Measurements from ENCODE around the gene FNBP1L. TPM values are rescaled to one million over a fixed set of nuclear protein-coding genes. Genes with fewer than 3 reads are reported as not detected.

Gene FNBP1L
- total RNA-seq, 2 donors from 2014 or later, result 48.3 to 54.4 TPM

DNA sequence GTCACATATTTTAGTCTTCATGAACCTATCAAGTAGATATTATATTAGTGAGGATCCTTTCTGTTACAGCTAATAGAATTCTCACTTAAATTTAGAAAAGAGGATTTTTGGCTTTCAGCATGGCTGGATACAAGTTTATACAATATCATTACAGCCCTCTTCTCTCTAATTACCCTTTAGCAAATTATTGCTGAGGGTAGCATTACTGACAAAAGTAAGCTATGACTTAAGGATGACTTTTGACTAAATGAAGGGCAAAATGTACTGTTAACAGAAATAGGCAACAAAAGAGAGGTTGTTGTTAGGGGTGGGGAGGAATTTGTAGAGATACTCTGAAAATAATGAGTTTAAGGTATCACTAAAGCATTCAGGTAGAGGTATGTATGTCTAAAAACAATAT lies 85.8 kb downstream of the FNBP1L start:
- DNase-seq, result no peak
- H3K4me1 ChIP-seq, result no peaks in the 10 kb centered on the region
- no peaks in the 10 kb centered on the region for H3K9me3 ChIP-seq
- no peak overlapping the region for H3K27ac ChIP-seq
- TF ChIP-seq, protein P1, sequence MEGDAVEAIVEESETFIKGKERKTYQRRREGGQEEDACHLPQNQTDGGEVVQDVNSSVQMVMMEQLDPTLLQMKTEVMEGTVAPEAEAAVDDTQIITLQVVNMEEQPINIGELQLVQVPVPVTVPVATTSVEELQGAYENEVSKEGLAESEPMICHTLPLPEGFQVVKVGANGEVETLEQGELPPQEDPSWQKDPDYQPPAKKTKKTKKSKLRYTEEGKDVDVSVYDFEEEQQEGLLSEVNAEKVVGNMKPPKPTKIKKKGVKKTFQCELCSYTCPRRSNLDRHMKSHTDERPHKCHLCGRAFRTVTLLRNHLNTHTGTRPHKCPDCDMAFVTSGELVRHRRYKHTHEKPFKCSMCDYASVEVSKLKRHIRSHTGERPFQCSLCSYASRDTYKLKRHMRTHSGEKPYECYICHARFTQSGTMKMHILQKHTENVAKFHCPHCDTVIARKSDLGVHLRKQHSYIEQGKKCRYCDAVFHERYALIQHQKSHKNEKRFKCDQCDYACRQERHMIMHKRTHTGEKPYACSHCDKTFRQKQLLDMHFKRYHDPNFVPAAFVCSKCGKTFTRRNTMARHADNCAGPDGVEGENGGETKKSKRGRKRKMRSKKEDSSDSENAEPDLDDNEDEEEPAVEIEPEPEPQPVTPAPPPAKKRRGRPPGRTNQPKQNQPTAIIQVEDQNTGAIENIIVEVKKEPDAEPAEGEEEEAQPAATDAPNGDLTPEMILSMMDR (IDR thresholded peaks at IDR 0.05), result no peak
- H3K4me3 ChIP-seq, result no peak overlapping the region
- H3K9ac ChIP-seq (ENCODE audit: low read depth in 2 of 2, low read length in 2 of 2), result no peak overlapping the region
- H3K27me3 ChIP-seq, result no peaks in the 10 kb centered on the region
- intact Hi-C loops (cut with DNase I), result no loop called here
- no peaks in the 10 kb centered on the region for H3K36me3 ChIP-seq

DNA sequence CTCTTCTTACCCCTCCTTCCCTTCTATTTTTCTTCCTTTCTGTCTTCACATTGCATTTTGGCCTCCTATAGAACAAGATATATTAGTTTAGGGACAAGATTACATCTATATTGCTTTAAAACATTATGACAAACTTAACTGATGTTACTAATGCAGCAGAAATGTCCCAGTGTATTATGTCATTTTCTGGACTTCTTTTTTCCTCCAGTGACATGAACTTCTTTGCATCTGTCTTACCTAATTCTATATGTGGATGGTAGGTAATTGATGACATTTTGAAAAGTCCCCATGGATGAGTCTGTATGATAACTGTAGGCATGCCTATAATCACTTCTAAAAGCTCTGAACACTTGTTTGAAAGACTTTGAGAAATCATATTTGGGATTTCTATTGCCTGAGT lies 89.5 kb downstream of the FNBP1L start:
- H3K9ac ChIP-seq (ENCODE audit: low read depth in 2 of 2, low read length in 2 of 2), result no peak overlapping the region
- intact Hi-C loops (cut with DNase I), result no loop called here
- H3K27me3 ChIP-seq, result no peaks in the 10 kb centered on the region
- no peaks in the 10 kb centered on the region for H3K4me1 ChIP-seq
- TF ChIP-seq, protein P1 (IDR thresholded peaks at IDR 0.05), result no peak
- DNase-seq, result no peak
- no peak overlapping the region for H3K27ac ChIP-seq
- H3K36me3 ChIP-seq, result no peaks in the 10 kb centered on the region
- no peak overlapping the region for H3K4me3 ChIP-seq
- no peaks in the 10 kb centered on the region for H3K9me3 ChIP-seq

DNA sequence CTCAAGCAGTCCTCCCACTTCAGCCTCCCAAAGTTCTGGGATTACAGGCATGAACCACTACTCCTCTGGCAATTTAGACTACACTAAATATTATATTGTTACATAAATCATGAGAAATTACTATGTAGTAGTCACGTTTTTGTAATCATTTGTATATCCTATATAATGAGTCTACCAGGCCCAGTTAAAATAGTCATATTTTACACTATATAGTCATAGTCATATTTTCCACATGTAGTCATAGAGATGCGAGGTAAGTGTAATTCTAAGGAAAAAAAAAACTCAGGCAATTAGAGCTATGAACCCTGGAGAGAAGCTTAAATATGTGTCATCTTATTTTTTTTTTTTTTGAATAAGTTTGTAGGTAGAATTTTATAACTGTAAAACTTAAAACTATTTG lies 90.0 kb downstream of the FNBP1L start:
- Histone ChIP-seq H3K36me3 (no peaks in the 10 kb centered on the region), H3K9ac (ENCODE audit: low read depth in 2 of 2, low read length in 2 of 2) (no peak overlapping the region), H3K9me3 (no peaks in the 10 kb centered on the region), H3K27ac (no peak overlapping the region), H3K27me3 (no peaks in the 10 kb centered on the region), H3K4me1 (no peaks in the 10 kb centered on the region), H3K4me3 (no peak overlapping the region)
- intact Hi-C loops (cut with DNase I), result no loop called here
- TF ChIP-seq, protein P1 (IDR thresholded peaks at IDR 0.05), result no peak
- DNase-seq, result no peak

DNA sequence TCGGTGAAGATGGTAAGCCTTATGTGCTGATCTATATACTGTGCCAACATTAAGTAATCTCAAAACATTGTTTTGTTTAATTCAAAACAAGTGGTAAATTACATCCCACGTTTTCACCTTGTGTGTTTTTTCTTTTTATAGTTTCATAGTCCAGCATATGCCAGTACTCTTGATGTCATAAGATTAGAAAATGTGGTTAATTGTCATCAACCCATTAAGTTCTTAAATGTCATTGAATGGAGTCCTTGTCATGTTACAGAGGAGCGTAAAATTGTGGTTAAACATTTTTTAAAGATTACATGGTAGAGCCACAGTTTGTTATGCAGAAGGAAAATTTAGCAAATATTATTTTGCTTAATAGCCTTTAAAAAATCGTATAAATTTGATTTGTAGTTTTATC lies 93.1 kb downstream of the FNBP1L start:
- Histone ChIP-seq H3K27ac (no peak overlapping the region), H3K4me1 (no peaks in the 10 kb centered on the region), H3K36me3 (no peaks in the 10 kb centered on the region), H3K4me3 (no peak overlapping the region), H3K27me3 (no peaks in the 10 kb centered on the region), H3K9me3 (no peaks in the 10 kb centered on the region), H3K9ac (ENCODE audit: low read depth in 2 of 2, low read length in 2 of 2) (no peak overlapping the region)
- intact Hi-C loops (cut with DNase I), result no loop called here
- no peak for DNase-seq
- TF ChIP-seq, protein P1 (IDR thresholded peaks at IDR 0.05), result no peak

DNA sequence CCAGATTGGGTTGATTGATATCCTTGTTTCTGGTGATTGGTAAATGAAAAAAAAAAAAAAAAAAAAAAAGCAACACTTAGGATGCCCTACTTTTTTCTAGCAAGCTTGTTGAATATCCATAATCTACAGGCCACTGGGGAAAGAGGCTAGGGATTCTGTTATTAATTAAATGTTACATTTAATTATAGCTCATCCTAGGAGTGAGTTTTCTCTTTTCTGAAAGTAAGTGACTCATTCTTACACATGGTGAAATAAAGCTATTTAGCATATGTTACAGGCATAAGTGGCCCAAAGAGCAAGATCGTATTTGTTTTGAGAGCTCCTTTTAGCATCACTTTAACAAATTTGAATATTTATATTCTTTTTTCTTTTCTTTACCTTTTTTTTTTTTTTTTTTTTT lies 94.5 kb downstream of the FNBP1L start:
- H3K4me3 ChIP-seq, result no peak overlapping the region
- no peak overlapping the region for H3K9ac ChIP-seq (ENCODE audit: low read depth in 2 of 2, low read length in 2 of 2)
- H3K27me3 ChIP-seq, result no peaks in the 10 kb centered on the region
- TF ChIP-seq, protein P1 (IDR thresholded peaks at IDR 0.05), result no peak
- H3K27ac ChIP-seq, result no peak overlapping the region
- no peaks in the 10 kb centered on the region for H3K4me1 ChIP-seq
- H3K36me3 ChIP-seq, result no peaks in the 10 kb centered on the region
- no peak for DNase-seq
- no peaks in the 10 kb centered on the region for H3K9me3 ChIP-seq
- intact Hi-C loops (cut with DNase I), result no loop called here

Measured in colonic mucosa (tissue), 4 donors.